Epithelial cell of proximal tubule (primary cell): ENCODE data around the gene ISCU. TPM values are rescaled to one million over a fixed set of nuclear protein-coding genes. Genes with fewer than 3 reads are reported as not detected.

Experiments
- DNase-seq: peaks from one replicate; pipeline ENCODE4 v3.0.0-alpha.2; 2011; ENCODE audit warnings: low read depth
- H3K4me3 ChIP-seq: 2 replicates; pipeline ENCODE4 v1.5.1; 2011; ENCODE audit warnings: low read depth, mild to moderate bottlenecking, low read length
- CTCF ChIP-seq: conservative IDR thresholded peaks from 2 replicates; pipeline ENCODE4 v1.5.1; 2012; ENCODE audit warnings: low read depth, mild to moderate bottlenecking, low read length
- total RNA-seq: library from RNA; depleted of rRNA; stranded (reverse); fragments of >200 nt; gene quantifications from 2 replicates; pipeline ENCODE4 v1.2.3, GENCODE V29; 2015

ISCU gene
- total RNA-seq, 1 donor from 2014 or later: 128 TPM

GRCh38 chr12:108581311-108582227 is 19.2 kb downstream of the ISCU start:
- no peak for TF ChIP-seq CTCF
- DNase-seq: no peak

GRCh38 chr12:108582509-108582908 is 20.1 kb downstream of the ISCU start:
- no peak for TF ChIP-seq CTCF
- no peak overlapping the region for H3K4me3 ChIP-seq
- no peak for DNase-seq

More at GRCh38 chr12:108581311-108582227, 19.2 kb downstream of the ISCU start:
- H3K4me3 ChIP-seq: no peak overlapping the region

- no peak overlapping the region for H3K4me3 ChIP-seq
- no peak for DNase-seq
- no peak for TF ChIP-seq CTCF
These were observed 20.8 kb downstream of the ISCU start for GRCh38 chr12:108582978-108583770.

- DNase-seq: no peak
- no peak overlapping the region for H3K4me3 ChIP-seq
- TF ChIP-seq CTCF: no peak
These were observed 21.6 kb downstream of the ISCU start for GRCh38 chr12:108583991-108584390.

- DNase-seq: no peak
- no peak overlapping the region for H3K4me3 ChIP-seq
- no peak for TF ChIP-seq CTCF
These were observed 22.2 kb downstream of the ISCU start for GRCh38 chr12:108584456-108585065.

GRCh38 chr12:108585864-108586263 is 23.5 kb downstream of the ISCU start:
- TF ChIP-seq CTCF: no peak

More at GRCh38 chr12:108585864-108586263, 23.5 kb downstream of the ISCU start:
- no peak overlapping the region for H3K4me3 ChIP-seq
- no peak for DNase-seq
